CD4-positive, alpha-beta T cell treated with Interferon alpha-2 for 1 hour (primary cell): ENCODE data around the gene RELL2.

Experiments
- DNase-seq, 2 donors: peaks; one replicate each; pipeline ENCODE4 v3.0.0-alpha.2; 2020 to 2022

RELL2 gene

GRCh38 chr5:141623186-141623585 lies 13.6 kb upstream of the RELL2 start:
- peak in 1 of 2 donors; percentile 43 for DNase-seq

- no peak for DNase-seq
Measured at GRCh38 chr5:141623611-141624010, 13.2 kb upstream of the RELL2 start.

- DNase-seq = no peak
Measured at GRCh38 chr5:141628175-141628788, 8.5 kb upstream of the RELL2 start.

DNA sequence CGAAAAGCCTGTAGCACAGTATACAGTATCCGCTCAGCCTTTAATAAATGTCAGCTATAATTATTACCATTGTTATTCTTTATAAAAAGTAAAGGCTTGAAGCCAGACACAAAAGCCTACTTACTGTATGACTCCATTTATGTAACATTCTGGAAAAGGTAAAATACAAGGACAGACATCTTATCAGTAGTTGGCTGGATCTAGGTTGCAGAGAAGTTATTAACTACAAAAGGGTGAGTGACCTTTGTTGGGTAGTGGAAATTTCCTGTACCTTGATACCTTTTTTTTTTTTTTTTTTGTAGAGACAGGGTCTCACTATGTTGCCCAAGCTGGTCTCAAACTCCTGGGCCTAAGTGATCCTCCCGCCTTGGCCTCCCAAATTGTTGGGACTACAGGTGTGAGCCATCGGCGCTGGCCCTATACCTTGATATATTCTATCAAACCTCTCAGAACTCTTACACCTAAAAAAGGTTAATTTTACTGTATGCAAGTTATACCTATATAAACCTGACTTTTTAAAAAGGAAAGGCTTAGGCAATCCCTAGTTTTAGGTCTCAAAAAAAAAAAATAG lies 6.1 kb upstream of the RELL2 start:
- no peak for DNase-seq

- DNase-seq = no peak
Measured at GRCh38 chr5:141632650-141633049, 4.1 kb upstream of the RELL2 start.

DNA sequence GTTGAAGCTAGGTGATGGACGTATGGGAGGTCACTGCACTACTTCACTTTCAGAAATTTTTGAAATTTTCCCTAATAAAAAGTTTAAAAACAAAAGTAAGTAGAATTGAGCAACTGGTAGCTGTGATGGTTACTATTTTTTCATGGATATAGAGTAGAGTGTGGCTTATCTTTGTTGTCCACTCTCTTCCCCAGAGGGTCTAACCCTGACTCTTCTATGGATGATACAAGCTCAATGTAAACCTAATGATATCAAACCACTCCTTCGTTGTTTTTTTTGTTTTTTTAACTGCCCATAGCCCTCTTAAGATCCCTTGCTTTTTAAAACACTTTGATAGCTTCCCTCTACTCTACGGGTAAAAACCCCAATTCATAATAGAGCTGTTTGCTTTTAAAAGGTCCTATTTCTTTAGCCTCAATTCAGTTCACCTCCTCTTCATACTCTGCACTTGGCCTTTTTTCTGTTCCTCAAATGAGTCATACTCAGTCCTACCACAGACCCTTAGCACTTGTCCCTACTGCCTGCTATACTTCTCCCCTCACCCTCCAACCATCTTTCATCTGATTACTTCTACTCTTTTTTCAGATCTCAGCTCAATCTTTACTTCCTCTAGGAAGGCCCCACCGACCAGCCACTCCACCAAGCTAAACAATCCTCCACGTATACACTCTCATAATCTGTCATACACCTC lies 2.8 kb upstream of the RELL2 start:
- no peak for DNase-seq

DNA sequence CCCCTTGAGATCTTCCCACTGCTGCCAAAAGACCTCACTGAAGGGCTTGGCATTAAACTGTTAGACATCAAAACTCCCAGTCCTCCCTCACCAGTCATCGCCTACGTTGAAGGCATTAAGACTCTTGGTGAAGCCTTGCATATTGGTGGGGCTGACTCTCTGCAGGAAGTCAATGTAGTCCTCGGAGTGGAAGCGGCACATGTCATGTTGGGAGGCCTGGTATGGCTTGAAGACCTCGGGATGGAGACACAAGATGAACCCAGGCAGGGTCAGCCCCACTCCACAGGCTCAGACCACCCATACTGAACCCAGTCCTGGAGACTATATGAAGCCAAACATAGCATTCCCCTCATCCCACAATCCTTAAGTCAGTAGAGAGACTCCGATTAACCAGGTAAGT lies 2.1 kb upstream of the RELL2 start:
- DNase-seq = no peak

DNA sequence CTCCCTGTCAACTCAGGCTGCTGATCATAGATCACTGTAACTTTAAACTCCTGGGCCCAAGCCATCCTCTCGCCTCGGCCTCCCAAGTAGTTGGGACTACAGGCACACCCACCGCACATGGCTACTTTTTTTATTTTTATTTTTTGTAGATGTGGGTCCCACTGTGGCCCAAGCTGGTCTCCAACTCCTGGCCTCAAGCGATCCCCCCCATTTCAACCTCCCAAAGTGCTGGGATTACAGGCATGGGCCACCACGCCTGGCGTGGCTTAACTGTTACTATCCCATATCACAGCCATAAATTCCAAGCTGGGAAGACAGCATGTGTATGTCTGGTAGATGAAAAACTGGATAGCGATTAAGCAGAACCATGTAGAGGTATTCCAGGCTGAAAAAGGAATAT lies 1.2 kb upstream of the RELL2 start:
- no peak for DNase-seq

DNA sequence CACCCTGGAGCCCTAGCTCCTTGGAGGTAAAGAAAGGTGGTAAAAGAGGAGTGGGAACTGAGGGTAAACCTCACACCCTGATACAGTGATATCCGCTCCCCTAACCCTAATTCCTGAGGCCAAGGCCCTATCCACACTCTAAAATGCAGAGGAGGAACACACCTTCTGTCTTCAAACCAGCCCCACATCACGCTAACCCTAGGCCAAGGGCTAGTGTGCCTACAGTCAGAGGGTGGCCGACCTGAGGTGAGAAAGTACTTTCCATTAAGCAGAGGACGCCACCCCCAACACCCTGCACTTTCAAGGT lies 738 bp upstream of the RELL2 start:
- no peak for DNase-seq

DNA sequence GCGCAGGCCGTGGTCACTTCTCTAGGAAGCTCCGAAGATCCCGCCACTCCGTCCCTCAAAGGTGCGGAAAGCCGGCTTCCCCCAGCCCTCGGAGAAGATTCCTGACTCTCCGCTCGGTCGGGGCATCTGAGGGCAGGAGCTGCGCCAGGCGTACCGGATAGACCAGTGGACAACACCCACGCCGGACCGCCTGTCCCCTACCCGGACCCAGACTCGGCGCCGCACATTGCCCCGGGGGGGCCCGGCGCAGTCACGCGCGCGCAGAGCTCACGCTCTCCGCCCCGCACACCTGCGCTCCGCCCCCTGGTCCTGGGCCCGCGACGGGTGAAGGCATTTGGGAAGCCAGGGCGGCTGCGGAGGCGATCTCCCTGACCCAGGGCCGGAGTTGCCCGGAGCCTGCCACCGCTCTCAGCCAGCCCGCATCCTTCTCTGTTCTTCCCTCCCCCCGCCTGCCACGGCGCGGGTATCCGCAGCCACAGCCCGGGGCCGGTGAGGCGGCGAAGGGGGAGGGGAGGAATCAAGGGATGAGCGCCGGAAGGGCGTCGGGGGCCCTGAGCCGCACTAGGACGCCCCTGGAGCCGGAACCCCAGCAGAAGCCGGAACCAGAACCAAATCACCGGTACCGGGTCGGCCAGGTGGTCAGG lies 448 bp downstream of the RELL2 start:
- peak; percentile 26 to 59 for DNase-seq

GRCh38 chr5:141637767-141638419 lies 1.1 kb downstream of the RELL2 start:
- peak; percentile 60 to 74 for DNase-seq

GRCh38 chr5:141638771-141639170 lies 2.0 kb downstream of the RELL2 start:
- no peak for DNase-seq

GRCh38 chr5:141639357-141640050 lies 2.7 kb downstream of the RELL2 start:
- DNase-seq = no peak

DNA sequence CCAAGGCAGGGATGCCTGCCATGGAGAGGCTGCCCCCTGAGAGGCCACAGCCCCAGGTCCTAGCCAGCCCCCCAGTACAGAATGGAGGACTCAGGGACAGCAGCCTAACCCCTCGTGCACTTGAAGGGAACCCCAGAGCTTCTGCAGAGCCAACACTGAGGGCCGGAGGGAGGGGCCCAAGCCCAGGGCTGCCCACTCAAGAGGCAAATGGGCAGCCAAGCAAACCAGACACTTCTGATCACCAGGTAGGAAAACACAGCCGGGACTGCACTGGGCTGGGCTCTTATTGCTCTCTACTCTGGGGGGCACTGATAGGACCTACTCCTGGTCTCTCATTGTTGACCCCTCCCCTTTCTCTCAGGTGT lies 3.2 kb downstream of the RELL2 start:
- DNase-seq = no peak

DNA sequence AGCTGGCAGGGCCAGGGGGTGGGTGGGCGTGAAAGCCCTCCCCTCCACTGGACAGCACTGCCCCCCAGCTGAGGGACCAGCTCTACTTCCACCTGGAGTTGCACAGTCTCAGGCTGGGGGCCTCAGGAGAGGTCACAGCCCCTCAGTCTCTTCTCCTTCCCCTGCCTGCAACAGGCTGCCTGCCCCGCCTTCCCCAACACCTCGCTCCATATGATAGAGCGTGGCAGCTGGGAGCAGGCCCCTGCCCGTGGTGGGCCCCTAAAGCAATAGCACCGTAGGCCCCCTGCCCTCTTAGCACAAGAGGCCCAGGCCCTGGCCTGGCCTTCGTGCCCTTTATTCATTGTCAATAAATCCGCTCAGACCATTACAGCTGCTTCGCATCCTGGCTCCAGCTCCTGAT lies 3.9 kb downstream of the RELL2 start:
- no peak for DNase-seq

DNA sequence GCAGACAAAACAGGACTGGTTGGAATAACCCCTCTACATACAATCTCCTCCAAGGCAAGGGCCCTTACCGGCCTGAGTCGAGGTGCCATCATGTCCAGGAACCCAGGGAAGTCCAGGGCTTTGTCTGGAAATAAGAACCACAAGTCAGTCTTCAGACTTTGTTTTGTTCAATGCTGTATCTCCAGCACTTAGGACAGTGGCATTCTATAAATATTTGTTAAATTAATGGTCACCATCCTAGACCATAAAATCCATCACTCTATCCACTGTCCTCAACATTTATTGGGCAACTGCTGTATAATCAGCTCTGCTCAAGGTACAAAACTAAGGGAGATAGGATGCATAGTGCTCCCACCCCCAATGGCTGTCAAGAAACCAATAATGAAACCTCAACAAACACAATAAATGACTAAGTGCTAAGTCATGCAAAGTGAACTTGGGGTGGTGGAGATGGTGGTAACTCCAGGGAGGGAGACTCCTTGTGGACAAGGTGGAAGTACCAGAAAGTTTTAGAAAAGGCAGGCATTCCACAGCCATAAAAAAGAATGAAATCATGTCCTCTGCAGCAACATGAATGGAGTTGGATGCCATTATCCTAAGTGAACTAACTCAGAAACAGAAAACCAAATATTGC lies 5.0 kb downstream of the RELL2 start:
- DNase-seq = no peak

- DNase-seq = no peak
Measured at GRCh38 chr5:141646026-141646425, 9.2 kb downstream of the RELL2 start.

GRCh38 chr5:141647242-141647641 lies 10.4 kb downstream of the RELL2 start:
- no peak for DNase-seq

- DNase-seq = no peak
Measured at GRCh38 chr5:141647851-141648250, 11.1 kb downstream of the RELL2 start.

DNA sequence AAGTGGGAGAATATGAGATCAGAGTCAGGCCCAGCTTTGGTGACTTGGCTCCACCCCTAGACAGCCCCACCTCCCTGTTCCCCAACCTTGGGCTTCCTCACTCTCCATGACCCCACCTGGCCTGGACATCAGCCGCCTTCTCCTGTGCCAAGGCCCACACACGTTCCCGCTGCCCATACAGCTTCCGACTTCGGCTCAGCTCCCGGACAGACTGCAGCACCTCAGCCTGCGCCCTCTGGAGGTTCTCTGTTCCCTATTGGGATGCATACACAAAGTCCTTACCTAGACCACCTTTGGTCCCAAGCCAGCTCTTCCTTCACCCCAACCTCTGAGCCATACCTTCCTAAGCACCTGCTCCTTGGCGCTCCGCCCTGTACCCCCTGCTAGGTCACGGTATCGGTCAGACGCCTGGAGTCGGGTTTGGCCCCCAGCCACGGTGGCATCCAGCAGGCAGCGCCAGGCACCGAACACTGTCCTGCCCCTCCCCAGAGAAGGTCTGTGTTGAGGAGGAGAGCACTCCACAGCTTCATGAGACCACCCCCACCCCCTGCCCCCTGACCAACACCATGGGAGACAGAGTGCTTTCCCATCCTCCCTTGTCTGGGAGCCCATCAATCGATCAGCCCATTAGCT lies 12.4 kb downstream of the RELL2 start:
- no peak for DNase-seq

- no peak for DNase-seq
Measured at GRCh38 chr5:141649972-141650371, 13.2 kb downstream of the RELL2 start.
